GM21717 (cell line): ENCODE data around the gene ASCC2.
"Not testable (repeated sequence)": the region's sequence is repeated elsewhere in the genome, so short reads cannot be mapped to it uniquely, and the experiment has no call there.

Experiments
- ATAC-seq: cut with Tn5 transposase; IDR thresholded peaks from one replicate; pipeline ENCODE4 v1.9.1; 2021; ENCODE audit warnings: mild to moderate bottlenecking, moderate library complexity; ENCODE audit not compliant: unreplicated experiment

Gene ASCC2

GRCh38 chr22:29856496-29856895 lies 18.4 kb upstream of the ASCC2 start:
- ATAC-seq: no peak

GRCh38 chr22:29855611-29856181 lies 17.6 kb upstream of the ASCC2 start:
- no peak for ATAC-seq

- ATAC-seq: no peak
These were observed 16.4 kb upstream of the ASCC2 start for GRCh38 chr22:29854432-29854831.

- no peak for ATAC-seq
These were observed 10.0 kb upstream of the ASCC2 start for GRCh38 chr22:29848111-29848510.

- ATAC-seq: no peak
These were observed 8.2 kb upstream of the ASCC2 start for GRCh38 chr22:29846290-29846689.

GRCh38 chr22:29842740-29843139 lies 4.7 kb upstream of the ASCC2 start:
- no peak for ATAC-seq

- no peak for ATAC-seq
These were observed 4.1 kb upstream of the ASCC2 start for GRCh38 chr22:29842172-29842571.

- ATAC-seq: no peak
These were observed 2.4 kb upstream of the ASCC2 start for GRCh38 chr22:29840498-29840897.

- ATAC-seq: no peak
These were observed 965 bp upstream of the ASCC2 start for GRCh38 chr22:29839039-29839438.

GRCh38 chr22:29838599-29838956 lies 504 bp upstream of the ASCC2 start:
- peak; percentile 9 for ATAC-seq

- ATAC-seq: not testable (repeated sequence)
These were observed 1.2 kb downstream of the ASCC2 start for GRCh38 chr22:29836791-29837370.

GRCh38 chr22:29834046-29834445 lies 4.0 kb downstream of the ASCC2 start:
- no peak for ATAC-seq

- no peak for ATAC-seq
These were observed 4.6 kb downstream of the ASCC2 start for GRCh38 chr22:29833392-29833965.

- ATAC-seq: no peak
These were observed 6.1 kb downstream of the ASCC2 start for GRCh38 chr22:29831958-29832357.

- no peak for ATAC-seq
These were observed 6.7 kb downstream of the ASCC2 start for GRCh38 chr22:29831186-29831921.

- ATAC-seq: no peak
These were observed 7.5 kb downstream of the ASCC2 start for GRCh38 chr22:29830585-29830984.

- ATAC-seq: not testable (repeated sequence)
These were observed 10.3 kb downstream of the ASCC2 start for GRCh38 chr22:29827726-29828125.

GRCh38 chr22:29827091-29827490 lies 11.0 kb downstream of the ASCC2 start:
- ATAC-seq: no peak

GRCh38 chr22:29825578-29825977 lies 12.5 kb downstream of the ASCC2 start:
- ATAC-seq: no peak

GRCh38 chr22:29824677-29825076 lies 13.4 kb downstream of the ASCC2 start:
- ATAC-seq: no peak

- ATAC-seq: peak; percentile 70
These were observed 16.6 kb downstream of the ASCC2 start for GRCh38 chr22:29821291-29822016.

- no peak for ATAC-seq
These were observed 17.1 kb downstream of the ASCC2 start for GRCh38 chr22:29820961-29821290.
